H1 (cell line): ENCODE data around the gene CCL7. TPM values are rescaled to one million over a fixed set of nuclear protein-coding genes. Genes with fewer than 3 reads are reported as not detected.

ENCODE experiments used
- CTCF ChIA-PET: fragments of 300-600 bp; sonication (Branson Sonifier 250); formaldehyde crosslinking; loops from one replicate; lab custom pipeline; 2021; ENCODE audit not compliant: partially characterized antibody; lab: Charles Lee
- POLR2A ChIA-PET: fragments of 300-600 bp; sonication (Branson Sonifier 250); formaldehyde crosslinking; loops from one replicate; lab custom pipeline; 2021; ENCODE audit warnings: inconsistent platforms; ENCODE audit not compliant: partially characterized antibody; lab: Charles Lee
- DNase-seq, 2 experiments: peaks; one replicate each; pipeline versions ENCODE4 v3.0.0 to v3.0.0-alpha.2; 2010 to 2022; ENCODE audit warnings: low spot score in 2 of 2, low read depth in 1 of 2, mixed read lengths in 1 of 2
- FAIRE-seq: peaks from 2 replicates; lab custom pipeline; 2011; peaks lifted over from hg19 to GRCh38; lab: Jason Lieb, UNC
- H2AFZ ChIP-seq: 2 replicates; pipeline ENCODE4 v1.8.1; 2012; ENCODE audit warnings: low read length, inconsistent platforms
- H2AK5ac ChIP-seq: 2 replicates; pipeline ENCODE4 v1.6.1; 2013; ENCODE audit warnings: low read depth, low read length
- H2BK120ac ChIP-seq: replicated peaks from 2 replicates; pipeline ENCODE3; 2013; ENCODE audit warnings: low read depth, low read length, inconsistent platforms
- H2BK12ac ChIP-seq: 2 replicates; pipeline ENCODE4 v1.6.1; 2013; ENCODE audit warnings: low read depth, low read length
- H2BK15ac ChIP-seq: 2 replicates; pipeline ENCODE4 v1.6.1; 2013; ENCODE audit warnings: low read length
- H2BK20ac ChIP-seq: 2 replicates; pipeline ENCODE4 v1.6.1; 2013; ENCODE audit warnings: low read length
- H2BK5ac ChIP-seq: 2 replicates; pipeline ENCODE4 v1.6.1; 2013; ENCODE audit warnings: low read depth, low read length
- H3K14ac ChIP-seq: 2 replicates; pipeline ENCODE4 v1.6.1; 2013; ENCODE audit warnings: inconsistent platforms; ENCODE audit not compliant: insufficient read length
- H3K18ac ChIP-seq: 2 replicates; pipeline ENCODE4 v1.6.1; 2013; ENCODE audit warnings: low read length; ENCODE audit errors: extremely low read depth
- H3K23ac ChIP-seq: 2 replicates; pipeline ENCODE4 v1.6.1; 2013; ENCODE audit warnings: inconsistent platforms; ENCODE audit not compliant: insufficient read length
- H3K23me2 ChIP-seq: 2 replicates; pipeline ENCODE4 v1.6.1; 2013; ENCODE audit warnings: low read depth, low read length
- H3K27ac ChIP-seq: 2 replicates; pipeline ENCODE4 v1.6.1; 2011; ENCODE audit warnings: low read depth, low read length, inconsistent platforms
- H3K27me3 ChIP-seq, 4 experiments: replicated peaks in 1 of 4; 1 replicate in 1 of 4; 2 replicates in 3 of 4; pipeline versions ENCODE4 v1.6.1 to v1.8.1; 2011 to 2013; ENCODE audit warnings: low read length in 3 of 4, mild to moderate bottlenecking in 3 of 4, inconsistent platforms in 2 of 4, mixed read lengths in 2 of 4, moderate library complexity in 1 of 4; ENCODE audit not compliant: control insufficient read depth in 3 of 4, insufficient read depth in 3 of 4; ENCODE audit errors: extremely low read depth in 1 of 4
- H3K36me3 ChIP-seq, 4 experiments: 2 replicates each; pipeline versions ENCODE4 v1.6.1 to v1.8.1; 2011 to 2013; ENCODE audit warnings: mild to moderate bottlenecking in 4 of 4, low read length in 3 of 4, moderate library complexity in 2 of 4, control low read depth in 1 of 4, inconsistent platforms in 1 of 4; ENCODE audit not compliant: insufficient read depth in 4 of 4, control insufficient read depth in 2 of 4
- H3K4ac ChIP-seq: replicated peaks from 2 replicates; pipeline ENCODE3; 2013; ENCODE audit warnings: low read length, low read depth, mixed read lengths, inconsistent platforms; ENCODE audit not compliant: insufficient read length
- H3K4me1 ChIP-seq, 4 experiments: replicated peaks in 1 of 4; 1 replicate in 1 of 4; 2 replicates in 3 of 4; pipeline versions ENCODE4 v1.6.1 to v1.8.1; 2011 to 2013; ENCODE audit warnings: low read length in 3 of 4, inconsistent platforms in 2 of 4, mixed read lengths in 1 of 4; ENCODE audit not compliant: insufficient read depth in 4 of 4, control insufficient read depth in 3 of 4
- H3K4me2 ChIP-seq, 2 experiments: 2 replicates each; pipeline versions ENCODE4 v1.6.1 to v1.8.1; 2011 to 2013; ENCODE audit warnings: low read depth in 2 of 2, low read length in 2 of 2, control low read depth in 1 of 2, inconsistent platforms in 1 of 2, mild to moderate bottlenecking in 1 of 2; ENCODE audit not compliant: insufficient read depth in 1 of 2
- H3K4me3 ChIP-seq, 4 experiments: fragments of 200-600, 300-600 bp in 1 of 4; sonication (generic), shearing (Covaris generic), sonication (Bioruptor Twin) in 1 of 4; 2 replicates each; pipeline versions ENCODE4 v1.5.1 to v1.8.1; 2011 to 2016; ENCODE audit warnings: low read length in 4 of 4, low read depth in 3 of 4, control low read depth in 2 of 4, inconsistent platforms in 2 of 4, mild to moderate bottlenecking in 2 of 4, mixed read lengths in 1 of 4, moderate library complexity in 1 of 4; ENCODE audit not compliant: insufficient read depth in 2 of 4; ENCODE audit errors: extremely low read depth in 1 of 4
- H3K56ac ChIP-seq: replicated peaks from 2 replicates; pipeline ENCODE3; 2013; ENCODE audit warnings: low read depth, mild to moderate bottlenecking, mixed read lengths, low read length, inconsistent platforms; ENCODE audit not compliant: insufficient read length
- H3K79me1 ChIP-seq: 2 replicates; pipeline ENCODE4 v1.6.1; 2013; ENCODE audit warnings: low read depth, low read length, control low read depth
- H3K79me2 ChIP-seq, 2 experiments: 2 replicates each; pipeline versions ENCODE4 v1.6.1 to v1.8.1; 2012 to 2013; ENCODE audit warnings: low read length in 2 of 2, mild to moderate bottlenecking in 2 of 2, inconsistent platforms in 1 of 2; ENCODE audit not compliant: insufficient read depth in 2 of 2, control insufficient read depth in 1 of 2
- H3K9ac ChIP-seq, 4 experiments: replicated peaks in 1 of 4; 1 replicate in 1 of 4; 2 replicates in 3 of 4; pipeline versions ENCODE4 v1.6.1 to v1.8.1; 2011 to 2013; ENCODE audit warnings: low read depth in 3 of 4, low read length in 3 of 4, control low read depth in 2 of 4, mild to moderate bottlenecking in 2 of 4, moderate library complexity in 2 of 4, inconsistent platforms in 1 of 4; ENCODE audit errors: extremely low read depth in 1 of 4
- H3K9me3 ChIP-seq, 2 experiments: 2 replicates each; pipeline versions ENCODE4 v1.6.1 to v1.8.1; 2012 to 2013; ENCODE audit warnings: mild to moderate bottlenecking in 2 of 2, moderate library complexity in 2 of 2, control low read depth in 1 of 2, inconsistent platforms in 1 of 2, low read depth in 1 of 2, low read length in 1 of 2, mixed read lengths in 1 of 2; ENCODE audit not compliant: insufficient read depth in 2 of 2
- H4K20me1 ChIP-seq, 2 experiments: replicated peaks in 1 of 2; 2 replicates each; pipeline versions ENCODE3 to v1.8.1; 2011 to 2013; ENCODE audit warnings: inconsistent platforms in 2 of 2, low read length in 2 of 2, mild to moderate bottlenecking in 1 of 2; ENCODE audit not compliant: insufficient read depth in 2 of 2, control insufficient read depth in 1 of 2
- H4K5ac ChIP-seq: 2 replicates; pipeline ENCODE4 v1.6.1; 2013; ENCODE audit warnings: low read length, low read depth, mixed read lengths, inconsistent platforms; ENCODE audit not compliant: insufficient read length
- H4K8ac ChIP-seq: 2 replicates; pipeline ENCODE4 v1.8.0; 2013; ENCODE audit warnings: mild to moderate bottlenecking, moderate library complexity, low read length, inconsistent platforms; ENCODE audit not compliant: insufficient read depth; ENCODE audit errors: extremely low read depth
- H4K91ac ChIP-seq: replicated peaks from 2 replicates; pipeline ENCODE3; 2013; ENCODE audit warnings: low read length, mixed read lengths, inconsistent platforms; ENCODE audit not compliant: insufficient read length
- ATF2 ChIP-seq: IDR thresholded peaks from 2 replicates; pipeline ENCODE4 v1.6.1; 2012; ENCODE audit warnings: low read length, inconsistent platforms
- CREB1 ChIP-seq: IDR thresholded peaks from 2 replicates; pipeline ENCODE4 v1.6.1; 2012; ENCODE audit warnings: inconsistent platforms
- CTBP2 ChIP-seq: IDR thresholded peaks from 2 replicates; pipeline ENCODE4 v1.7.0; 2011; ENCODE audit warnings: borderline replicate concordance, mild to moderate bottlenecking, moderate library complexity, mixed read lengths, low read length; ENCODE audit not compliant: insufficient read depth, insufficient read length
- RAD21 ChIP-seq, 2 experiments: IDR thresholded peaks in 1 of 2; conservative IDR thresholded peaks in 1 of 2; 2 replicates each; pipeline ENCODE4 v1.6.1; 2011; ENCODE audit warnings: low read depth in 2 of 2, low read length in 2 of 2, improper control_type of control experiment in 1 of 2, inconsistent platforms in 1 of 2, mild to moderate bottlenecking in 1 of 2, moderate library complexity in 1 of 2
- WGBS, 2 experiments: shearing (Covaris generic) in 1 of 2; methylation state at CpG; one replicate each; pipeline versions ENCODE4 v1.1.6 to v1.1.7; 2013 to 2015; ENCODE audit warnings: low lambda C conversion rate in 2 of 2, mixed read lengths in 2 of 2, inconsistent platforms in 1 of 2, low coverage in 1 of 2, missing lambda C conversion rate in 1 of 2; ENCODE audit not compliant: insufficient replicate concordance in 2 of 2, insufficient coverage in 1 of 2, insufficient read length in 1 of 2; ENCODE audit errors: extremely low coverage in 1 of 2, missing lambda C conversion rate in 1 of 2; 5-methylcytosine and 5-hydroxymethylcytosine counted together
- polyA plus RNA-seq, 7 experiments: library from polyadenylated mRNA; depleted of rRNA in 3 of 7; stranded (reverse) in 5 of 7; unstranded in 2 of 7; fragments of >200 nt in 5 of 7; fragments of 200-250 nt in 2 of 7; gene quantifications; 1 replicate in 5 of 7; 2 replicates in 1 of 7; 4 replicates in 1 of 7; pipeline versions ENCODE4 v1.2.1 to v1.2.3, GENCODE V29; 2011 to 2013; ENCODE audit warnings: missing spikeins in 2 of 7, mixed read lengths in 2 of 7
- total RNA-seq: library from RNA; stranded (reverse); fragmentation: NEBNext Ultra II Directional; extraction: Animal tissue kit (Norgen Biotek cat#: 25700); gene quantifications from 2 replicates; pipeline ENCODE4 v1.2.1, GENCODE V29; 2021
- TF ChIP-seq, protein P1 (sequence below), 3 experiments: IDR thresholded peaks; 1 replicate in 2 of 3; 2 replicates in 1 of 3; pipeline versions ENCODE4 v1.5.1 to v1.6.1; 2011; ENCODE audit warnings: low read length in 3 of 3, mild to moderate bottlenecking in 3 of 3, inconsistent platforms in 2 of 3, low read depth in 1 of 3, moderate library complexity in 1 of 3; ENCODE audit not compliant: insufficient read depth in 1 of 3; ENCODE audit errors: control extremely low read depth in 1 of 3
- TF ChIP-seq, protein P2 (sequence below): IDR thresholded peaks from 2 replicates; pipeline ENCODE4 v1.6.1; 2012; ENCODE audit warnings: inconsistent platforms

CCL7 gene
- total and polyA plus RNA-seq, 2 of the 8 experiments (the other 6 are each of a cell fraction or from before 2014, with no cell fraction given): not detected

DNA sequence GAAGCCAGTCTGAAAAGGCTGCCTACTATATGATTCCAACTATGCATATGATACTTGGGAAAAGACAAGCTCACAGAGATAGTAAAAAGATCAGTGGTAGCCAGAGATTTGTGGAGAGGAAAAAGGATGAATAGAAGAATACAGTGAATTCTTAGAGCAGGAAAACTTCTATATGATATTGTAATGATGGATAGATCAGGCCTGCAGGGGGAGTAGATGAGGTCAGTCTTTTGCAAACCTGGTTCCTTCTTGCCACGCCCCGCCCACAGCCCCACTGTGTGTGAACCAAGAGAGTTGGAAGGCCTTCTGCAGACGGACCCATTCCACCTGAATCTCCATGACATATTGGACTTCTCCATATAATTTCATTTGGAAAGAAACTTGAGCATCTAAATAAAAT lies 48.5 kb downstream of the CCL7 start:
- no peak overlapping the region for H3K27ac ChIP-seq
- no peaks in the 10 kb centered on the region for H3K36me3 ChIP-seq
- no peak overlapping the region for H3K4me3 ChIP-seq
- no peak overlapping the region for H2BK15ac ChIP-seq
- no peak overlapping the region for H3K14ac ChIP-seq
- no peaks in the 10 kb centered on the region for H3K4me1 ChIP-seq
- no peak overlapping the region for H4K8ac ChIP-seq
- H3K9ac ChIP-seq: no peak overlapping the region
- H3K27me3 ChIP-seq: no peaks in the 10 kb centered on the region
- DNase-seq (peak in 1 of 2 experiments; percentile 56), FAIRE-seq (peak; percentile 28)
- no peak overlapping the region for H2BK5ac ChIP-seq
- H3K18ac ChIP-seq: no peak overlapping the region
- no peaks in the 10 kb centered on the region for H3K9me3 ChIP-seq
- no peak overlapping the region for H2BK12ac ChIP-seq
- no peaks in the 10 kb centered on the region for H3K79me1 ChIP-seq
- no peak overlapping the region for H2BK120ac ChIP-seq
- H3K79me2 ChIP-seq: no peaks in the 10 kb centered on the region
- CTCF ChIA-PET: interaction anchor here (0.7 to 9.9 kb wide), 14 partner anchors 9 to 301 kb away, joined by 3 to 87 read pairs (median 5); partner anchors contain the start of gene CCL1
- no peak overlapping the region for H2AFZ ChIP-seq
- no peak overlapping the region for H2BK20ac ChIP-seq
- no peak overlapping the region for H2AK5ac ChIP-seq
- no peak overlapping the region for H3K4ac ChIP-seq
- no peak overlapping the region for H3K23ac ChIP-seq
- H4K5ac ChIP-seq: no peak overlapping the region
- WGBS, 2 experiments: 51% methylated on average over 3 of the region's 3 CpGs; no CpG with 5 or more reads in 1 of the 2 experiments
- POLR2A ChIA-PET: no interaction called here
- no peak overlapping the region for H3K4me2 ChIP-seq
- H4K20me1 ChIP-seq: peaks cover 0 to 2% of the 10 kb centered on the region in 2 experiments
- no peak overlapping the region for H4K91ac ChIP-seq
- H3K23me2 ChIP-seq: no peaks in the 10 kb centered on the region
- TF ChIP-seq, protein P1, sequence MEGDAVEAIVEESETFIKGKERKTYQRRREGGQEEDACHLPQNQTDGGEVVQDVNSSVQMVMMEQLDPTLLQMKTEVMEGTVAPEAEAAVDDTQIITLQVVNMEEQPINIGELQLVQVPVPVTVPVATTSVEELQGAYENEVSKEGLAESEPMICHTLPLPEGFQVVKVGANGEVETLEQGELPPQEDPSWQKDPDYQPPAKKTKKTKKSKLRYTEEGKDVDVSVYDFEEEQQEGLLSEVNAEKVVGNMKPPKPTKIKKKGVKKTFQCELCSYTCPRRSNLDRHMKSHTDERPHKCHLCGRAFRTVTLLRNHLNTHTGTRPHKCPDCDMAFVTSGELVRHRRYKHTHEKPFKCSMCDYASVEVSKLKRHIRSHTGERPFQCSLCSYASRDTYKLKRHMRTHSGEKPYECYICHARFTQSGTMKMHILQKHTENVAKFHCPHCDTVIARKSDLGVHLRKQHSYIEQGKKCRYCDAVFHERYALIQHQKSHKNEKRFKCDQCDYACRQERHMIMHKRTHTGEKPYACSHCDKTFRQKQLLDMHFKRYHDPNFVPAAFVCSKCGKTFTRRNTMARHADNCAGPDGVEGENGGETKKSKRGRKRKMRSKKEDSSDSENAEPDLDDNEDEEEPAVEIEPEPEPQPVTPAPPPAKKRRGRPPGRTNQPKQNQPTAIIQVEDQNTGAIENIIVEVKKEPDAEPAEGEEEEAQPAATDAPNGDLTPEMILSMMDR (IDR thresholded peaks at IDR 0.05; ENCODE audit: control extremely low read depth in 1 of 3, insufficient read depth in 1 of 3, low read depth in 1 of 3, low read length in 3 of 3): peak; percentile 7 to 43 (median 39); a peak in 3 of 4 replicates
- TF ChIP-seq CREB1: no peak
- peak; percentile 12 to 30; a peak in 3 of 4 replicates for TF ChIP-seq RAD21 (IDR thresholded peaks at IDR 0.05 in 1 of 2, conservative IDR thresholded peaks at IDR 0.05 in 1 of 2; ENCODE audit: low read depth in 2 of 2, low read length in 2 of 2)
- TF ChIP-seq, protein P2, sequence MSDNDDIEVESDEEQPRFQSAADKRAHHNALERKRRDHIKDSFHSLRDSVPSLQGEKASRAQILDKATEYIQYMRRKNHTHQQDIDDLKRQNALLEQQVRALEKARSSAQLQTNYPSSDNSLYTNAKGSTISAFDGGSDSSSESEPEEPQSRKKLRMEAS: no peak
- TF ChIP-seq ATF2: no peak
- TF ChIP-seq CTBP2: no peak
- TF ChIP-seq, all 59 proteins: peak for 2
- no peak overlapping the region for H3K56ac ChIP-seq
